D721Med (cell line): ENCODE data around the gene OSTF1.

Experiments used
- DNase-seq: peaks from one replicate; pipeline ENCODE4 v3.0.0; 2011; ENCODE audit warnings: low spot score; ENCODE audit not compliant: insufficient read length
- FAIRE-seq: peaks from 2 replicates; lab custom pipeline; 2011; peaks lifted over from hg19 to GRCh38; lab: Jason Lieb, UNC
- CTCF ChIP-seq: IDR thresholded peaks from 2 replicates; pipeline ENCODE4 v1.5.1; 2012; ENCODE audit warnings: mild to moderate bottlenecking, control low read depth; ENCODE audit not compliant: insufficient read depth; ENCODE audit errors: missing control alignments

The OSTF1 gene

GRCh38 chr9:75170898-75171360 is 82.6 kb downstream of the OSTF1 start:
- DNase-seq, result no peak
- no peak for FAIRE-seq
- no peak for TF ChIP-seq CTCF

GRCh38 chr9:75175395-75175794 is 87.1 kb downstream of the OSTF1 start:
- no peak for FAIRE-seq
- DNase-seq, result no peak
- TF ChIP-seq CTCF, result no peak

GRCh38 chr9:75176037-75176436 is 87.7 kb downstream of the OSTF1 start:
- DNase-seq, result no peak
- FAIRE-seq, result no peak
- no peak for TF ChIP-seq CTCF

- DNase-seq, result no peak
- FAIRE-seq, result no peak
- no peak for TF ChIP-seq CTCF
These were observed 93.4 kb downstream of the OSTF1 start for GRCh38 chr9:75181750-75182149.

DNA sequence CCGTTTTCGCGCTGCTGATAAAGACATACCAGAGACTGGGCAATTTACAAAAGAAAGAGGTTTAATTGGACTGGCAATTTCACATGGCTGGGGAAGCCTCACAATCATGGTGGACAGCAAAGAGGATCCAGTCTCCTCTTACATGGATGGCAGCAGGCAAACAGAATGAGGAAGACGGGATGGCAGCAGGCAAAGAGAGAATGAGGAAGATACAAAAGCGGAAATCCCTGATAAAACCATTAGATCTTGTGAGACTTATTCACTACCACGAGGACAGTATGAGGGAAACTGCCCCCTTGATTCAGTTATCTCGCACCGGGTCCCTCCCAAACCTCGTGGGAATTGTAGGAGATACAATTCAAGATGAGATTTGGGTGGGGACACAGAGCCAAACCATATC is 95.0 kb downstream of the OSTF1 start:
- no peak for FAIRE-seq
- no peak for DNase-seq
- no peak for TF ChIP-seq CTCF

GRCh38 chr9:75184471-75184870 is 96.2 kb downstream of the OSTF1 start:
- no peak for TF ChIP-seq CTCF
- FAIRE-seq, result no peak

GRCh38 chr9:75185585-75186170 is 97.4 kb downstream of the OSTF1 start:
- FAIRE-seq (no peak), DNase-seq (no peak)
- TF ChIP-seq CTCF, result peak; percentile 60

More at GRCh38 chr9:75184471-75184870, 96.2 kb downstream of the OSTF1 start:
- DNase-seq, result no peak
